ENCODE results near the gene MPDU1. TPM values are rescaled to one million over a fixed set of nuclear protein-coding genes. Genes with fewer than 3 reads are reported as not detected.
A peak's percentile ranks its signal among the peaks of the same experiment; 100 is the strongest.

Gene MPDU1
- total RNA-seq, 4 donors from 2014 or later = 37.1 to 236 (median 125) TPM

GRCh38 chr17:7579834-7580603 is 3.6 kb upstream of the MPDU1 start:
- peaks cover 10 to 86% (median 40%) of the 10 kb centered on the region in 4 donors for H3K4me1 ChIP-seq
- H3K27me3 ChIP-seq = no peaks in the 10 kb centered on the region
- no peaks in the 10 kb centered on the region for H3K9me3 ChIP-seq
- TF ChIP-seq POLR2A (IDR thresholded peaks at IDR 0.05) = no peak
- TF ChIP-seq CTCF (IDR thresholded peaks at IDR 0.05) = no peak
- H3K36me3 ChIP-seq = peaks cover 0 to 39% (median 0%) of the 10 kb centered on the region in 3 donors
- H3K4me3 ChIP-seq = peak overlapping the region in 3 of 4 donors; percentile 24 to 54 (median 48)
- peak overlapping the region; percentile 83 to 93 (median 90) for H3K27ac ChIP-seq
- no peak for DNase-seq

- Histone ChIP-seq H3K4me3 (peak overlapping the region in 2 of 4 donors; percentile 48 to 54), H3K27ac (peak overlapping the region; percentile 83 to 93 (median 90)), H3K4me1 (peaks cover 10 to 80% (median 38%) of the 10 kb centered on the region in 4 donors), H3K27me3 (no peaks in the 10 kb centered on the region), H3K9me3 (no peaks in the 10 kb centered on the region), H3K36me3 (peaks cover 0 to 30% (median 0%) of the 10 kb centered on the region in 3 donors)
- no peak for DNase-seq
- TF ChIP-seq POLR2A (IDR thresholded peaks at IDR 0.05) (no peak), CTCF (IDR thresholded peaks at IDR 0.05) (no peak)
These were observed 2.8 kb upstream of the MPDU1 start for GRCh38 chr17:7580604-7581575.

- H3K9me3 ChIP-seq = no peaks in the 10 kb centered on the region
- peak overlapping the region; percentile 88 to 96 (median 92) for H3K27ac ChIP-seq
- peak overlapping the region; percentile 52 to 75 (median 68) for H3K4me3 ChIP-seq
- H3K36me3 ChIP-seq = peaks cover 0 to 18% (median 0%) of the 10 kb centered on the region in 3 donors
- peaks cover 10 to 64% (median 38%) of the 10 kb centered on the region in 4 donors for H3K4me1 ChIP-seq
- no peak for DNase-seq
- no peaks in the 10 kb centered on the region for H3K27me3 ChIP-seq
- TF ChIP-seq POLR2A (IDR thresholded peaks at IDR 0.05) (no peak), CTCF (IDR thresholded peaks at IDR 0.05) (no peak)
These were observed 1.0 kb upstream of the MPDU1 start for GRCh38 chr17:7582396-7583252.

GRCh38 chr17:7586673-7587419 is 3.2 kb downstream of the MPDU1 start:
- Histone ChIP-seq H3K27me3 (no peaks in the 10 kb centered on the region), H3K36me3 (peaks cover 0 to 23% (median 0%) of the 10 kb centered on the region in 3 donors), H3K27ac (peak overlapping the region in 2 of 4 donors; percentile 7 to 11), H3K4me3 (no peak overlapping the region), H3K4me1 (peaks cover 5 to 34% (median 15%) of the 10 kb centered on the region in 4 donors), H3K9me3 (no peaks in the 10 kb centered on the region)
- DNase-seq = peak in 2 of 3 donors; percentile 67 to 74
- TF ChIP-seq CTCF (IDR thresholded peaks at IDR 0.05) = peak in 4 of 6 experiments; percentile 18 to 67 (median 54)
- TF ChIP-seq POLR2A (IDR thresholded peaks at IDR 0.05) = no peak

Data from Peyer's patch (tissue), 4 donors.